Measurements from ENCODE around the gene BRPF1.

DNA sequence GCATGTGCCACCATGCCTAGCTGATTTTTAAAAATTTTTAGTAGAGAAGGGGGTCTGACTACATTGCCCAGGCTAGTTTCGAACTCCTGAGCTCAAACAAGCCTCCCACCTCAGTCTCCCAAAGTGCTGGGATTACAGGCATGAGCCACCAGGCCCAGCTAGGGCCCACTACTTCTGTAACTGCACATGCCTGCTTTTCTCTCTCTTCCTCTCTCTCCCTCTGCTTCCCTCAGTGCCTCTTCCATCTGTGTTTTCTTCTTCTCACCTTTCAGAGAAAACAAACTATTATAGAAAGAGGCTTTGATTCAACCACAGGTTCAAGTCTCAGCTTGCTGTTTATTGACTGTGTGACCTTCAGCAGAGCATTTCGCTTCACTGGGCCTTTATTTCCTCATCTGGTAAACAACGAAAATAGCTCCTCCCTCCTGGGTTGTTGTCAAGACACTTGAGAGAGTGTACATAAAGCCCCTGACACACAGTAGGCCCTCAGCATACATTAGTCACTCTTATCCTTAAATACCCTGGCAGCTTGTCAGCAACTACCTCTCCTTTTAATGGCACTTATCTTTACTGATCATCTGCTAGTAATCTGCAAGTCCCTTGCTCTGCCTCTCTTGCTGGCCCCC lies 50.6 kb downstream of the BRPF1 start:
- no peak for TF ChIP-seq GABPA (IDR thresholded peaks at IDR 0.05; ENCODE audit: low read depth)
- TF ChIP-seq, protein P1, sequence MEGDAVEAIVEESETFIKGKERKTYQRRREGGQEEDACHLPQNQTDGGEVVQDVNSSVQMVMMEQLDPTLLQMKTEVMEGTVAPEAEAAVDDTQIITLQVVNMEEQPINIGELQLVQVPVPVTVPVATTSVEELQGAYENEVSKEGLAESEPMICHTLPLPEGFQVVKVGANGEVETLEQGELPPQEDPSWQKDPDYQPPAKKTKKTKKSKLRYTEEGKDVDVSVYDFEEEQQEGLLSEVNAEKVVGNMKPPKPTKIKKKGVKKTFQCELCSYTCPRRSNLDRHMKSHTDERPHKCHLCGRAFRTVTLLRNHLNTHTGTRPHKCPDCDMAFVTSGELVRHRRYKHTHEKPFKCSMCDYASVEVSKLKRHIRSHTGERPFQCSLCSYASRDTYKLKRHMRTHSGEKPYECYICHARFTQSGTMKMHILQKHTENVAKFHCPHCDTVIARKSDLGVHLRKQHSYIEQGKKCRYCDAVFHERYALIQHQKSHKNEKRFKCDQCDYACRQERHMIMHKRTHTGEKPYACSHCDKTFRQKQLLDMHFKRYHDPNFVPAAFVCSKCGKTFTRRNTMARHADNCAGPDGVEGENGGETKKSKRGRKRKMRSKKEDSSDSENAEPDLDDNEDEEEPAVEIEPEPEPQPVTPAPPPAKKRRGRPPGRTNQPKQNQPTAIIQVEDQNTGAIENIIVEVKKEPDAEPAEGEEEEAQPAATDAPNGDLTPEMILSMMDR (IDR thresholded peaks at IDR 0.05; ENCODE audit: insufficient read depth, low read length), result no peak
